Measurements from ENCODE around the gene SREBF2. TPM values are rescaled to one million over a fixed set of nuclear protein-coding genes. Genes with fewer than 3 reads are reported as not detected.

Gene SREBF2
- total and polyA plus RNA-seq, 2 donors (not counting 1 experiment from before 2014, with no cell fraction given), result 116 to 287 TPM

GRCh38 chr22:41880653-41881052 lies 47.7 kb downstream of the SREBF2 start:
- CTCF ChIA-PET, result interaction anchor here (0.7 to 1.2 kb wide), 4 partner anchors 18 to 184 kb away, joined by 3 to 6 read pairs (median 3); no protein-coding TSS in a partner anchor
- H3K9ac ChIP-seq (ENCODE audit: low read length), result no peak overlapping the region
- peaks cover 5 to 88% of the 10 kb centered on the region in 2 experiments for H3K36me3 ChIP-seq (replicated peaks in 1 of 2; ENCODE audit: control extremely low read depth in 1 of 2, control insufficient read depth in 1 of 2, extremely low read depth in 1 of 2, insufficient read depth in 2 of 2, low read length in 1 of 2)
- H3K27ac ChIP-seq (ENCODE audit: low read length in 2 of 2), result no peak overlapping the region
- intact Hi-C loops (cut with micrococcal nuclease), result no loop called here
- WGBS (ENCODE audit: insufficient coverage), result over 99% methylated on average over 16 of the region's 16 CpGs
- no peak overlapping the region for H3K4me2 ChIP-seq (replicated peaks; ENCODE audit: low read depth, low read length, poor library complexity, severe bottlenecking)
- H3K4me3 ChIP-seq (ENCODE audit: control extremely low read depth in 1 of 5, extremely low read depth in 1 of 5, insufficient read depth in 1 of 5, low read depth in 2 of 5, low read length in 4 of 5), result no peak overlapping the region
- H3K27ac Mint-ChIP-seq, result no peak overlapping the region
- no peak for TF ChIP-seq EZH2 (IDR thresholded peaks at IDR 0.05; ENCODE audit: borderline replicate concordance, insufficient read depth, low read depth, low read length, poor library complexity, severe bottlenecking)
- TF ChIP-seq, protein P1, sequence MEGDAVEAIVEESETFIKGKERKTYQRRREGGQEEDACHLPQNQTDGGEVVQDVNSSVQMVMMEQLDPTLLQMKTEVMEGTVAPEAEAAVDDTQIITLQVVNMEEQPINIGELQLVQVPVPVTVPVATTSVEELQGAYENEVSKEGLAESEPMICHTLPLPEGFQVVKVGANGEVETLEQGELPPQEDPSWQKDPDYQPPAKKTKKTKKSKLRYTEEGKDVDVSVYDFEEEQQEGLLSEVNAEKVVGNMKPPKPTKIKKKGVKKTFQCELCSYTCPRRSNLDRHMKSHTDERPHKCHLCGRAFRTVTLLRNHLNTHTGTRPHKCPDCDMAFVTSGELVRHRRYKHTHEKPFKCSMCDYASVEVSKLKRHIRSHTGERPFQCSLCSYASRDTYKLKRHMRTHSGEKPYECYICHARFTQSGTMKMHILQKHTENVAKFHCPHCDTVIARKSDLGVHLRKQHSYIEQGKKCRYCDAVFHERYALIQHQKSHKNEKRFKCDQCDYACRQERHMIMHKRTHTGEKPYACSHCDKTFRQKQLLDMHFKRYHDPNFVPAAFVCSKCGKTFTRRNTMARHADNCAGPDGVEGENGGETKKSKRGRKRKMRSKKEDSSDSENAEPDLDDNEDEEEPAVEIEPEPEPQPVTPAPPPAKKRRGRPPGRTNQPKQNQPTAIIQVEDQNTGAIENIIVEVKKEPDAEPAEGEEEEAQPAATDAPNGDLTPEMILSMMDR (IDR thresholded peaks at IDR 0.05), result no peak
- H3K4me1 ChIP-seq (ENCODE audit: control insufficient read depth in 2 of 2, insufficient read depth in 2 of 2, low read length in 2 of 2), result peaks cover 17 to 29% of the 10 kb centered on the region in 2 donors
- ATAC-seq (ENCODE audit: low read depth) (no peak), DNase-seq (no peak)
- H3K4me1 Mint-ChIP-seq, result peaks cover 47% of the 10 kb centered on the region
- H4K20me1 ChIP-seq (ENCODE audit: control insufficient read depth, insufficient read depth, low read length, poor library complexity, severe bottlenecking), result no peaks in the 10 kb centered on the region
- POLR2A ChIA-PET, result interaction anchor here (1.2 to 1.3 kb wide), 2 partner anchors 9 to 54 kb away, joined by 4 read pairs; no protein-coding TSS in a partner anchor
- H3K9me3 ChIP-seq (ENCODE audit: control extremely low read depth in 1 of 3, control insufficient read depth in 2 of 3, insufficient read depth in 1 of 3, low read length in 2 of 3), result no peaks in the 10 kb centered on the region
- no peak overlapping the region for H2AFZ ChIP-seq (ENCODE audit: insufficient read depth, low read depth, low read length, poor library complexity, severe bottlenecking)
- peaks cover 35% of the 10 kb centered on the region for H3K79me2 ChIP-seq (ENCODE audit: control insufficient read depth, insufficient read depth, low read length)
- H3K9me3 Mint-ChIP-seq (ENCODE audit: insufficient read depth), result no peaks in the 10 kb centered on the region
- H3K27me3 Mint-ChIP-seq, result no peaks in the 10 kb centered on the region
- no peak overlapping the region for H3K4me3 Mint-ChIP-seq
- no peaks in the 10 kb centered on the region for H3K27me3 ChIP-seq (replicated peaks in 1 of 4; ENCODE audit: control extremely low read depth in 1 of 4, control insufficient read depth in 3 of 4, insufficient read depth in 4 of 4, low read length in 3 of 4)

DNA sequence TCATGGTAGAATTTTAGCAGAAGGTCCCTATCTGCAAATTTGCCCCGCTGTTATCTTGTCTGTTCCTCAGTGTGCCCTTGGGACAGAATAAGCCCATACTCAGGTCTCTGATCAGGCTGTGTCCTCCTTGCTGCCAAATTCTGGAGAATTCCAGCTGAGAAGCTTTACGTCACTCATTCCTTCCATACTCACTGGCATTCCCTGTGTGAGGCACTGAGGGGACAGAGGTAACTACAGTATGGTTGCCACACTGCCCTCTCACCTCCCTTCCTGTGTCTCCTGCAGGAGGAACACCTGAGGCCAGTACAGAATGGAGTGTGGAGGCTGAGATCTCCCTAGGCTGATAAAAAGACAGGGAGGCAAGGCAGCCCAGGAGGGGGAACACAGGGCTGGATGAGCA lies 50.5 kb downstream of the SREBF2 start:
- DNase-seq, result no peak
- Histone ChIP-seq H3K27ac (ENCODE audit: low read length in 2 of 2) (peak overlapping the region; percentile 52 to 71), H3K4me1 (ENCODE audit: control insufficient read depth in 2 of 2, insufficient read depth in 2 of 2, low read length in 2 of 2) (peaks cover 23 to 39% of the 10 kb centered on the region in 2 donors), H3K27me3 (replicated peaks in 1 of 4; ENCODE audit: control extremely low read depth in 1 of 4, control insufficient read depth in 3 of 4, insufficient read depth in 4 of 4, low read length in 3 of 4) (no peaks in the 10 kb centered on the region), H3K4me3 (ENCODE audit: control extremely low read depth in 1 of 5, extremely low read depth in 1 of 5, insufficient read depth in 1 of 5, low read depth in 2 of 5, low read length in 4 of 5) (no peak overlapping the region), H3K9ac (ENCODE audit: low read length) (no peak overlapping the region), H3K9me3 (ENCODE audit: control extremely low read depth in 1 of 3, control insufficient read depth in 2 of 3, insufficient read depth in 1 of 3, low read length in 2 of 3) (no peaks in the 10 kb centered on the region), H4K20me1 (ENCODE audit: control insufficient read depth, insufficient read depth, low read length, poor library complexity, severe bottlenecking) (no peaks in the 10 kb centered on the region), H2AFZ (ENCODE audit: insufficient read depth, low read depth, low read length, poor library complexity, severe bottlenecking) (no peak overlapping the region), H3K79me2 (ENCODE audit: control insufficient read depth, insufficient read depth, low read length) (peaks cover 14% of the 10 kb centered on the region), H3K36me3 (replicated peaks in 1 of 2; ENCODE audit: control extremely low read depth in 1 of 2, control insufficient read depth in 1 of 2, extremely low read depth in 1 of 2, insufficient read depth in 2 of 2, low read length in 1 of 2) (peaks cover 5 to 85% of the 10 kb centered on the region in 2 experiments), H3K4me2 (replicated peaks; ENCODE audit: low read depth, low read length, poor library complexity, severe bottlenecking) (peak overlapping the region; percentile 37)
- intact Hi-C loops (cut with micrococcal nuclease), result no loop called here
- H3K27me3 Mint-ChIP-seq, result no peaks in the 10 kb centered on the region
- no peaks in the 10 kb centered on the region for H3K9me3 Mint-ChIP-seq (ENCODE audit: insufficient read depth)
- TF ChIP-seq, protein P1 (IDR thresholded peaks at IDR 0.05), result no peak
- TF ChIP-seq EZH2 (IDR thresholded peaks at IDR 0.05; ENCODE audit: borderline replicate concordance, insufficient read depth, low read depth, low read length, poor library complexity, severe bottlenecking), result no peak
- H3K4me1 Mint-ChIP-seq, result peaks cover 71% of the 10 kb centered on the region
- peak overlapping the region; percentile 93 for H3K27ac Mint-ChIP-seq
- CTCF ChIA-PET, result interaction anchor here (0.6 to 3.4 kb wide), 8 partner anchors 12 to 57 kb away, joined by 3 to 13 read pairs (median 4); partner anchors contain the start of gene SREBF2
- H3K4me3 Mint-ChIP-seq, result peak overlapping the region; percentile 44
- POLR2A ChIA-PET, result interaction anchor here (0.6 to 2.4 kb wide), 8 partner anchors 11 to 63 kb away, joined by 3 to 8 read pairs (median 4); no protein-coding TSS in a partner anchor
- no peak for ATAC-seq (ENCODE audit: low read depth)
- 89% methylated on average over 1 of the region's 2 CpGs for WGBS (ENCODE audit: insufficient coverage)
